GM12864 (cell line): ENCODE measurements around the gene PSMB7.

Experiments
- DNase-seq: peaks from one replicate; pipeline ENCODE4 v3.0.0-alpha.2; 2011; ENCODE audit warnings: low read depth
- H3K4me3 ChIP-seq: 2 replicates; pipeline ENCODE4 v1.5.1; 2011; ENCODE audit warnings: mild to moderate bottlenecking, low read depth, low read length, control low read depth
- TF ChIP-seq, protein P1 (sequence below): IDR thresholded peaks from 2 replicates; pipeline ENCODE4 v1.5.1; 2011; ENCODE audit warnings: low read depth, mild to moderate bottlenecking, moderate library complexity, low read length, control low read depth, inconsistent platforms; ENCODE audit errors: missing control alignments

The PSMB7 gene

DNA sequence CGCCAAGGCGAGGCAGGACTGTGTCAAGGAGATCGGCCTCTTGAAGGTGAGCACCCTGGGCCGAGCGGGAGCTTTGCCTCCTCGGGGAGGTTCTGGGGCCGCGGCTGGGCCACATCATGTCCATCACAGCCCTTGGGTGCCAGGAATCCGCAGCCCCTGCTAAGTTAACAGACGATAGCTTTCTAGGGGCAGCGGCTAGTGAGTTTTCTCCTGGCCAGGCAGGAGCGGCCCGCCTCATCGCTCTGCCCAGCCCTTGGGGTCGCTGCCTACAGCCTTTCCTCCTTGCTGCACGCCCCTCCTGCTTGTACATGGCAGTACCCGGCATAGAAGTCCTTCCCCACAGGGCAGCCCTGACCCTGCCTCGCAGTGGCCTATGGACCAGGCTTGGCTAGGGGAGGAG lies 101.3 kb downstream of the PSMB7 start:
- TF ChIP-seq, protein P1, sequence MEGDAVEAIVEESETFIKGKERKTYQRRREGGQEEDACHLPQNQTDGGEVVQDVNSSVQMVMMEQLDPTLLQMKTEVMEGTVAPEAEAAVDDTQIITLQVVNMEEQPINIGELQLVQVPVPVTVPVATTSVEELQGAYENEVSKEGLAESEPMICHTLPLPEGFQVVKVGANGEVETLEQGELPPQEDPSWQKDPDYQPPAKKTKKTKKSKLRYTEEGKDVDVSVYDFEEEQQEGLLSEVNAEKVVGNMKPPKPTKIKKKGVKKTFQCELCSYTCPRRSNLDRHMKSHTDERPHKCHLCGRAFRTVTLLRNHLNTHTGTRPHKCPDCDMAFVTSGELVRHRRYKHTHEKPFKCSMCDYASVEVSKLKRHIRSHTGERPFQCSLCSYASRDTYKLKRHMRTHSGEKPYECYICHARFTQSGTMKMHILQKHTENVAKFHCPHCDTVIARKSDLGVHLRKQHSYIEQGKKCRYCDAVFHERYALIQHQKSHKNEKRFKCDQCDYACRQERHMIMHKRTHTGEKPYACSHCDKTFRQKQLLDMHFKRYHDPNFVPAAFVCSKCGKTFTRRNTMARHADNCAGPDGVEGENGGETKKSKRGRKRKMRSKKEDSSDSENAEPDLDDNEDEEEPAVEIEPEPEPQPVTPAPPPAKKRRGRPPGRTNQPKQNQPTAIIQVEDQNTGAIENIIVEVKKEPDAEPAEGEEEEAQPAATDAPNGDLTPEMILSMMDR: no peak
- no peak overlapping the region for H3K4me3 ChIP-seq
- DNase-seq: no peak

DNA sequence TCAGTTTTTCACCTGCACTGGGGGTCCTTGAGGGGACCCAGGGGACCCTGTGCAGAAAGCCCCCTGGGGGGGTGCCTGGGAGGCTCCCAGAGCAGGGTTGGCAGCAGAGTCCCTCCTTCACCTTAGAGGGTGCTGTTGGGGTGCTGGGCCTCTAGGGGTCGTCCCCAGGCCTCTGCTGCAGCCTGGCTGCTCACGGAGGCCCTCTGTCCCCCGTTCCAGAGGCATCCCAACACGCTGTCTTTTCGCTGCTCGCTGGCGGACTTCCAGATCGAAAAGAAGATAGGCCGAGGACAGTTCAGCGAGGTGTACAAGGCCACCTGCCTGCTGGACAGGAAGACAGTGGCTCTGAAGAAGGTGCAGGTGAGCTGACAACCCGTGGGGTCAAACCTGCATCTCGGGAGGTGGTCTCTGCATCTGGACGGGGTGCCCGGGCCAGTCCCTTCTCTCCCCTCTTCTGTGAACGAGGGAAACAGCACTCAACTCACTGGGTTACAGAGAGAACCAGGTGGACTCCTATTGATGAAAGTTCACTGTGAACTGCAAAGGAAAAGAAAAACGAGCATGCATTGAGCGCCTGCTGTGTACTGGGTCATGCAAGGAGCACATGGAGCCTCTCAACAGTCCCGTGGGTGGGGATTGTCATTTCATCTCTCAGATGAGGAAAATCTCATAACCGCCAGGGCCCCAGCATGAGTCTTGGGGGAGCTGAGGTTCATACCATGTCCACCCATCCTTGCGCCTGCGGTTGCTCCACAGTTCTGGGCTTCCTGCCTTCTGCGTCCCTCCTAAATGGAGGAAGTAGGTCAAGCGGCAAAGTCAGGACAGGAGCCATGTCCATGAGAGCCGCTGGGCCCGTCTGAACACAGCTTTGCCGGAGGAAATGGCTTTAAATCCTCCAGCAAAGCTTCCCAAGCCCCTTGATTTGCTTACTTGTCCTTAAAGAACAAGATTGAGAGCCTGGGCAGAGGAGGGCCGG lies 102.7 kb downstream of the PSMB7 start:
- TF ChIP-seq, protein P1: peak; percentile 25
- no peak for DNase-seq
- no peak overlapping the region for H3K4me3 ChIP-seq

DNA sequence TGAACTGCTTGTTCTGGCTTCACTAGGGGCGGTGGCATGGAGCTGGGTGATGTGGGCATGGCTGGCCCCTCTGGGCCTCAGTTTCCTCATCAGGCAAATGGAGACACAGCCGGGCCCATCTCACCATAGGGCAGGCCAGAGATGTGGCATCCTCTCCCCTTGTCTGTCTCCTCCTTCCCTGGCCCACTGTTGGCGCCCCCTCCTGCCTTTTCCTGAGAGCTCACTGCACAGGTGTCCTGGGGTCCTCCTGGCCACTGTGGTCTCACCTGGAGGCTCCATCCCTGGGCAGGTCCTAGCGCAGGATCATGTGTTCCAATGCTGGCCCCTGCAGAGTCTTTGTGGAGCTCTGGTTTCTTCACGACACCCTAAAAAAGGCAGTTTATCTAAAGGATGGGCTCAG lies 104.0 kb downstream of the PSMB7 start:
- no peak for DNase-seq
- TF ChIP-seq, protein P1: peak; percentile 10
- no peak overlapping the region for H3K4me3 ChIP-seq

DNA sequence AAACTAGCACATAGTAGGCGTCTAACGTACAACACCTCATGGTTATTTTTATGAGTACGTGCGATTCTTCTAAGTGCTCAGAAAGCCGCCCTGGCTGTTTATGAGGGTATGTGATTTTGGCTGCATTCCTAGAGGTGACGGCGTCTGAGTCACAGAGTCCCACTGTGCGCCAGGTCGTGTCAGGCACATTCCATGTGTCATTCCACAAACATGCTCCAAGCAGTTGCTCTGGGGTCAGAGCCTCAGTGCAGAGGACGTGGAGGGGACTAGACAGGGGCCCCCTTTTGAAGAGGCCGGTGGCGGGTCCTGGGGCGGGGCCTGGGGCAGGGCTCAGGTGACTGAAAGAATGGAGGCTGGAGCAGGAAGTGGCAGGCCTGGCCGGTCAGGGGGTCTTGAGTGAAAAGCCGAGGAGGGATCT lies 105.6 kb downstream of the PSMB7 start:
- no peak for DNase-seq
- H3K4me3 ChIP-seq: no peak overlapping the region
- TF ChIP-seq, protein P1: no peak

DNA sequence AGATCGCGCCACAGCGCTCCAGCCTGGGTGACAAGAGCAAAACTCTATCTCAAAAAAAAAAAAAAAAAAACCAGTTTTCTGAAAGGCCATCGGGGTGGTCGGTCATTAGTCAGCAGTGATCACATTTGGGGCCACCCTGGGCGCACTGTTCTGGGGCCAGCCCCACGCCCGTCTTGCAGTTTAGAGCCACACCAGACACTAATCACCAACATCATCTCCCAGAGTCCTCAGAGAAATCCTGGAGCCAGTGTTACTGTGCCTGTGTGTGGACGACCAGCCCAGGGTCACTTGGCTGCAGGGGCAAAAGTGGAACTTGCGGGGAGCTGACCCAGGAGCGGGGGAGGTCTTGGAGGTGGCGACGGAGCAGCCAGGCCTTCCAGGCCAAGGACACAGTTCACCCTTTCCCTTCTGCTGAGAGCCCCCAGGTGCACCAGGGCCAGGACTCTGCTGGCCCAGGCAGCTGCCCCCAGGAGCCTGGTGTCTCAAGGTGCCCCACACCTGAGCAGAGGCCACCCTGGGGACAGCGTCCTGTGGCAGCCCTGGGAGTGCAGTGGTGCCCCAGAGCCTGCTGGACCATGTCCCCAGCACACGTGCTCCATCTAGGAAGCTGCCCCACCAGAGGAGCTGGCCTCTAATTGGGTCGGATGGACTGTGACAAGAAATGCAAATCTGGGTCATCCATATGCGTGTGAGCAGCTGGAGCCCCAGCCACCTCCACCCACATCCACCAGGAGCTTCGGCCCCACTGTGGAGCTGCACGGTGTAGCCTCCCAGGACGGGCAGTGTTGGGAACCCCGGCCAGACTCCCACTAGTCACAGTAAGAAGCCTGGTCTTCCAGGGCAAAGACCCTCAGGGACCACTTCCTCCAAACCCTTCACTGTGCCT lies 106.4 kb downstream of the PSMB7 start:
- TF ChIP-seq, protein P1: no peak
- no peak for DNase-seq
- H3K4me3 ChIP-seq: no peak overlapping the region

DNA sequence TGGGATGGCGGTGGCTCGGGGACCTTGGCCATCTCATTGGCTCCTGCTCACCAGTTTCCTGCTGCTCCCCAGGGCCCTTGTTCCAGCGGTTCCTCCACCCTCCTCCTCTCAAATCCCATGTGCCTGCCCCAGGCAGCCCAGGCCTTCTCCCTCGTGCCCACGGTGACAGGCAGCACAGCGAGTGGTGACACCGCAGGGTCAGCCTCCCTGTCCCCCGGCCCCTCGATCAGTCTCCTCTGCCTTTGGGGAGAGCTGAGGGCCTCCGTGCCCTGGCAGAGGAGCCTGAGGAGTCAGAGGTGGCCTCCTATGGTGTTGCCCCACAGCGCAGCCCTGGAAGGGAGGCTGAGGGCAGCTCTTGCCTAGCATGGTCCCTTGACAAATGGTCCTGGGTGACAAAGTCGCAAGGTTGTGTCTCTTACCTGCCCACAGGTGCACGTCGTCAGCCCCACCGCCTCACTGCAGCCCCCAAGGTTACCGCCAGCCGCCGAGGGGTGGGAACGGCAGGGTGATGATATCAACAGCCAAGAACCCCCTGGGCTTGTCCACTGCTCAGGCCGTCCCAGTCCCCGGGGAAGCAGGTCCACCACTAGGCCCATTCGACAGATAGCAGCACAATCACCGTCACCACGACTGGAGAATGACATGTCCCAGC lies 107.7 kb downstream of the PSMB7 start:
- no peak for DNase-seq
- TF ChIP-seq, protein P1: no peak

More for the DNA sequence above, 107.7 kb downstream of the PSMB7 start:
- H3K4me3 ChIP-seq: no peak overlapping the region
